GM19025 (cell line): ENCODE results near the gene PPP1R3A.

Source experiments
- ATAC-seq: cut with Tn5 transposase; IDR thresholded peaks from one replicate; pipeline ENCODE4 v1.9.1; 2021; ENCODE audit warnings: mild to moderate bottlenecking, low read depth, moderate library complexity; ENCODE audit not compliant: unreplicated experiment

The PPP1R3A gene

GRCh38 chr7:113880559-113880958, 38.2 kb downstream of the PPP1R3A start:
- ATAC-seq, result no peak

GRCh38 chr7:113878394-113878992, 40.3 kb downstream of the PPP1R3A start:
- no peak for ATAC-seq

GRCh38 chr7:113875224-113875623, 43.6 kb downstream of the PPP1R3A start:
- ATAC-seq, result no peak

GRCh38 chr7:113873554-113874151, 45.2 kb downstream of the PPP1R3A start:
- no peak for ATAC-seq

GRCh38 chr7:113872981-113873380, 45.8 kb downstream of the PPP1R3A start:
- no peak for ATAC-seq

GRCh38 chr7:113867325-113867724, 51.5 kb downstream of the PPP1R3A start:
- no peak for ATAC-seq

- no peak for ATAC-seq
Observed at GRCh38 chr7:113856010-113856409, 62.8 kb downstream of the PPP1R3A start.

- no peak for ATAC-seq
Observed at GRCh38 chr7:113840954-113841353, 77.9 kb downstream of the PPP1R3A start.

- ATAC-seq, result no peak
Observed at GRCh38 chr7:113835367-113835766, 83.4 kb downstream of the PPP1R3A start.

GRCh38 chr7:113832196-113832745, 86.5 kb downstream of the PPP1R3A start:
- ATAC-seq, result no peak

GRCh38 chr7:113831556-113831955, 87.3 kb downstream of the PPP1R3A start:
- ATAC-seq, result no peak

GRCh38 chr7:113828581-113828980, 90.2 kb downstream of the PPP1R3A start:
- ATAC-seq, result no peak
